ENCODE measurements around the gene ESPN. TPM values are rescaled to one million over a fixed set of nuclear protein-coding genes. Genes with fewer than 3 reads are reported as not detected.

Gene ESPN
- total RNA-seq: not detected in 2 replicates

DNA sequence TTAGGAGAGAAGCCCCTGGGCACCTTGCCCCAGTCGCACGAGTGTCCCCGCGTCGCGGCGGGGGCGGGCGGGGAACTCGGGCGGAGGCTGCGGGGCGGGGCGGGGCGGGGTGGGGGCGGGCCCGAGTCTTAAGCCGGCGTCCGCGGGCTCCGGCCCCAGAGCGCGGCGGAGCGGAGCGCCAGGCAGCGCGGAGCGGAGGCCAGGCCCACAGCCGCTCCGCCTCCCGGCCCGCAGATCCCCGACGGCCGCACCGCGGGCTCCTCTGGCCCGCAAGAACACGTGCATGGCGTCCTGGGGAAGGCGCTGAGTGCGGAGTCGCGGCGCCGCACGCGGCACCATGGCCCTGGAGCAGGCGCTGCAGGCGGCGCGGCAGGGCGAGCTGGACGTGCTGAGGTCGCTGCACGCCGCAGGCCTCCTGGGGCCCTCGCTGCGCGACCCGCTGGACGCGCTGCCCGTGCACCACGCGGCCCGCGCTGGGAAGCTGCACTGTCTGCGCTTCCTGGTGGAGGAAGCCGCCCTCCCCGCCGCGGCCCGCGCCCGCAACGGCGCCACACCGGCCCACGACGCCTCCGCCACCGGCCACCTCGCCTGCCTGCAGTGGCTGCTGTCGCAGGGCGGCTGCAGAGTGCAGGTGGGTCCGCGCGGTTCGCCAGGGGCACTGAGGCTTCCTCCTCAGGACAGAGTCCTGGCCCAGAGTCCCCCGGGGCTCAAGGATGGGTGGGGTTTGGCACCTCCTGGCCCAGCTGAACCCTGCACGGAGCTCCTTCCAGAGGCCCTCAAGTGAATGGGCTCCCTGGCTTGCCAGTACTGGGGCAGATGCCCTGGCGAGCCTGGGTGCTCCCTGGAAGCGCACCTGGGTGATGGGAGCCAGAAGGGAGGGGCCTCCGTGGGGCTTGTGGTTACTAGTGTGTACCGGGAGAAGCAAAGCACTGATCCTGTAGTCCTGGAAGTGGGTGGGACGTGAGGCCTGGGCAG lies at the start of gene ESPN:
Gene ESPN (plus strand): TSS at position 158 of the 975 bp plus-strand sequence. CDS start 180 bp downstream, at position 338.

GRCh38 chr1:6393400-6394187 lies 31.0 kb upstream of the ESPN start, which contains the start of gene ACOT7:
ACOT7 (minus strand) TSS chr1:6393767; CDS start chr1:6393399, 368 bp downstream.

DNA sequence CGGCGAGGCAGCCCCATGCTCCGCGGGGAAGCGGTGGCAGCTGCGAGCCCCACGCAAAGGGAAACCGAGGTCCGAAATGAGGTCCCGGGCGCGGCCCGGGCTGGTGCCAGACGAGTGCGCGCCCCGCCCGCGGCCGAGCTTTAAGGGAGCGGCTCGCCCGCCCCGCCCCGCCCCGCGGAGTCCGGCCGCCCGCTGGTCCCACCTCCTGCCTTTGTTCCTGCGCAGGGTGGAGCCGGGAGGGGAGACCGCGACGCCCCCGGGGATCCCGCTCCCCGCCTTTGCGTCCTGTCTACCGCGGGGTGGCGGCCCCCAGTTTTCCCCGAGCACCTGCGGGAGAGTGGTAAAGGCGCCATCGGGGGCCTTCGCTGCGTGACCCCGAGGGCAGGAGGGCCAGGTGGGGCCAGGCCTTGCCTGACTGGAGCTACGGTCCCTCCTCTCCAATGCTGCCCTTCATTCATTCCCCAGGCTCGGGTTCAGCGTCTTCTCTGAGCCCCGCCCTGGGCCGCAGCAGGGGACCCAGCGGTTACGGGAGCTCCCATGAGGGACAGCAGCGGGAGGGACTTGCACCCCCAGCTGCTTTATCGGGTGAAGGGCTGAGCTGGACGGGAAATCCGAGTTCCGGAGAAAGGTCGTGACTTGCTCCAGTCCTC lies 4.6 kb upstream of the ESPN start, which contains the start of gene HES2:
Gene HES2 (minus strand): TSS at position 116 of the 650 bp plus-strand sequence. CDS start 99 bp downstream, at position 17.

DNA sequence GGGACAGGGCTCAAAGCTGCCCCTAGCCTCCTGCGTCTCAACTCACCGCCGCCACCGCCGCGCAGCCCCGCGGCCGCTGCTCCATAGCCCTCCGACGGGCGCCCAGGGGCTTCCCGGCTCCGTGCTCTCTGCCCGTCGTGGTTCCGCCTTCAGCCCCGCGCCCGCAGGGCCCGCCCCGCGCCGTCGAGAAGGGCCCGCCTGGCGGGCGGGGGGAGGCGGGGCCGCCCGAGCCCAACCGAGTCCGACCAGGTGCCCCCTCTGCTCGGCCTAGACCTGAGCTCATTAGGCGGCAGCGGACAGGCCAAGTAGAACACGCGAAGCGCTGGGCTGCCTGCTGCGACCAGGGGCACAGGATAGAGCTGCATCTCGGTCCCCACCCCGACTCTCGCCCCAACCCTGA lies 41.4 kb downstream of the ESPN start, which contains the start of gene TNFRSF25:
Gene TNFRSF25 (minus strand): TSS at position 151 of the 400 bp plus-strand sequence. CDS start 66 bp downstream, at position 85.

DNA sequence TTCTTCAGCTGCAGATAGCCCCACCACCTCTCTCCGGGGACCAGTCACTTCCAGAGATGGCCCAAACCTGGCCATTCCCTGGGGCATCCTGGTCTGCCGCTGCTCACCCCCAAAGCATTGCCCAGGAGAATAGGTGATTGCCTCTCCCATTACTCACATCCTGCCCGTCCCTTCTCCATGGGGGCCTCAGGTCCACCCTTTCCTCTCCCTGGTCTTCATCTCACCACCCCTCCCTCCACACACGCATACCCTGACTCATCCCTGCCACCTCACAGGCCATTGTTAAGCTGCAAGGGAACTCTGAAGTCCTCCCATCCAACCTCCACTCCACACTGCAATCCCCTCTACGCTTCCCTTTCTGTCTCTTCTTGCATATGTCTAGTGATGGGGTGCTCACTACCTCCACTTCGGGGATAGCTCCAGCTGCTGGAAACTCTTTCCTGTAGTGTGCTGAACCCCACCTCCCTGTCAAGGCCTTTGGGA lies 66.9 kb downstream of the ESPN start, which contains the start of gene PLEKHG5:
Gene PLEKHG5 (minus strand): TSS at position 188 of the 483 bp plus-strand sequence. CDS start 14,096 bp downstream, outside the sequence.

Other genes starting within 250 kb of the ESPN start
- gene CHD5, start 244.5 kb upstream of the ESPN start, total RNA-seq: 0.13 TPM in 1 of 2 replicates, not detected in the other
- 184 and 209 TPM in 2 replicates for gene RPL22, start 225.2 kb upstream of the ESPN start, total RNA-seq
- gene RNF207, start 218.7 kb upstream of the ESPN start, total RNA-seq: 5.3 and 6.8 TPM in 2 replicates
- gene ICMT, start 188.8 kb upstream of the ESPN start, total RNA-seq: 103 and 132 TPM in 2 replicates
- not detected in 2 replicates for gene HES3, start 180.6 kb upstream of the ESPN start, total RNA-seq
- 7.9 and 11.4 TPM in 2 replicates for gene GPR153, start 163.7 kb upstream of the ESPN start, total RNA-seq
- 82.0 and 83.9 TPM in 2 replicates for gene ACOT7, start 31.0 kb upstream of the ESPN start, total RNA-seq
- gene HES2, start 4.9 kb upstream of the ESPN start, total RNA-seq: 0.75 and 0.92 TPM in 2 replicates
- 5.4 and 7.5 TPM in 2 replicates for gene TNFRSF25, start 41.4 kb downstream of the ESPN start, total RNA-seq
- 18.2 and 28.7 TPM in 2 replicates for gene PLEKHG5, start 66.9 kb downstream of the ESPN start, total RNA-seq
- 15.3 and 17.0 TPM in 2 replicates for gene NOL9, start 129.7 kb downstream of the ESPN start, total RNA-seq
- gene TAS1R1, start 130.5 kb downstream of the ESPN start, total RNA-seq: 0.40 and 0.44 TPM in 2 replicates
- 16.2 and 16.4 TPM in 2 replicates for gene ZBTB48, start 155.2 kb downstream of the ESPN start, total RNA-seq
- gene KLHL21, start 178.1 kb downstream of the ESPN start, total RNA-seq: 33.8 and 39.5 TPM in 2 replicates
- gene PHF13, start 189.0 kb downstream of the ESPN start, total RNA-seq: 12.9 and 13.3 TPM in 2 replicates
- gene THAP3, start 200.1 kb downstream of the ESPN start, total RNA-seq: 17.4 and 18.4 TPM in 2 replicates